Measurements from ENCODE around the gene BABAM2. TPM values are rescaled to one million over a fixed set of nuclear protein-coding genes. Genes with fewer than 3 reads are reported as not detected.

BABAM2 gene
- total RNA-seq, 2 donors from 2014 or later = 32.2 to 33.5 TPM

GRCh38 chr2:28283861-28284260 lies 393.3 kb downstream of the BABAM2 start:
- TF ChIP-seq, protein P1, sequence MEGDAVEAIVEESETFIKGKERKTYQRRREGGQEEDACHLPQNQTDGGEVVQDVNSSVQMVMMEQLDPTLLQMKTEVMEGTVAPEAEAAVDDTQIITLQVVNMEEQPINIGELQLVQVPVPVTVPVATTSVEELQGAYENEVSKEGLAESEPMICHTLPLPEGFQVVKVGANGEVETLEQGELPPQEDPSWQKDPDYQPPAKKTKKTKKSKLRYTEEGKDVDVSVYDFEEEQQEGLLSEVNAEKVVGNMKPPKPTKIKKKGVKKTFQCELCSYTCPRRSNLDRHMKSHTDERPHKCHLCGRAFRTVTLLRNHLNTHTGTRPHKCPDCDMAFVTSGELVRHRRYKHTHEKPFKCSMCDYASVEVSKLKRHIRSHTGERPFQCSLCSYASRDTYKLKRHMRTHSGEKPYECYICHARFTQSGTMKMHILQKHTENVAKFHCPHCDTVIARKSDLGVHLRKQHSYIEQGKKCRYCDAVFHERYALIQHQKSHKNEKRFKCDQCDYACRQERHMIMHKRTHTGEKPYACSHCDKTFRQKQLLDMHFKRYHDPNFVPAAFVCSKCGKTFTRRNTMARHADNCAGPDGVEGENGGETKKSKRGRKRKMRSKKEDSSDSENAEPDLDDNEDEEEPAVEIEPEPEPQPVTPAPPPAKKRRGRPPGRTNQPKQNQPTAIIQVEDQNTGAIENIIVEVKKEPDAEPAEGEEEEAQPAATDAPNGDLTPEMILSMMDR (IDR thresholded peaks at IDR 0.05) = no peak
- Histone ChIP-seq H3K4me1 (no peaks in the 10 kb centered on the region), H3K9ac (ENCODE audit: low read depth in 2 of 2, low read length in 2 of 2) (no peak overlapping the region), H3K4me3 (no peak overlapping the region), H3K36me3 (no peaks in the 10 kb centered on the region), H3K9me3 (no peaks in the 10 kb centered on the region), H3K27ac (no peak overlapping the region), H3K27me3 (no peaks in the 10 kb centered on the region)
- intact Hi-C loops (cut with DNase I) = no loop called here
- no peak for DNase-seq

DNA sequence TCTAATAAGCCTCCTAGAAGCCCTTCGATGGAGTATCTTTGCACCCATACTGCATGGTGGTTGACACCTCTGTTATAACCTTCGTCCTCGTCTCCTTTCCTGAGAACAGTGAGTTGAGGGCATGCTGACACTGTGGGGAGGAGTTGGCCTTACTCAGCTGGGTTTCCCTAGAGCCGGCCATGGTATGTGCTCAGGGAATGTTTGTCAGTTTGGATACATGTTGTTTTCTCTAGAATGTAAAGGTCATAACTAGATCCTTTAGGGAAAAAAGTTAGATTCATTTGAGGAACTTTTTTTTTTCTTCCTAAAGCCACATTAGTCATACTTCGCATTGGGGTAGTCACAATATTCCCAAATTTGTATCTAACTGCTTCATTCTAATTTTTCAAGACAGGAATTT lies 396.1 kb downstream of the BABAM2 start:
- no peak for DNase-seq
- H3K27ac ChIP-seq = no peak overlapping the region
- H3K9ac ChIP-seq (ENCODE audit: low read depth in 2 of 2, low read length in 2 of 2) = no peak overlapping the region
- H3K27me3 ChIP-seq = no peaks in the 10 kb centered on the region
- no peak overlapping the region for H3K4me3 ChIP-seq
- intact Hi-C loops (cut with DNase I) = no loop called here
- TF ChIP-seq, protein P1 (IDR thresholded peaks at IDR 0.05) = no peak
- no peaks in the 10 kb centered on the region for H3K9me3 ChIP-seq
- H3K36me3 ChIP-seq = no peaks in the 10 kb centered on the region
- no peaks in the 10 kb centered on the region for H3K4me1 ChIP-seq

- no peak overlapping the region for H3K27ac ChIP-seq
- no peaks in the 10 kb centered on the region for H3K36me3 ChIP-seq
- H3K9ac ChIP-seq (ENCODE audit: low read depth in 2 of 2, low read length in 2 of 2) = no peak overlapping the region
- no peak overlapping the region for H3K4me3 ChIP-seq
- DNase-seq = no peak
- TF ChIP-seq, protein P1 (IDR thresholded peaks at IDR 0.05) = no peak
- H3K4me1 ChIP-seq = no peaks in the 10 kb centered on the region
- intact Hi-C loops (cut with DNase I) = no loop called here
- H3K27me3 ChIP-seq = no peaks in the 10 kb centered on the region
- H3K9me3 ChIP-seq = no peaks in the 10 kb centered on the region
Observed at GRCh38 chr2:28287256-28287915, 396.9 kb downstream of the BABAM2 start.

- no peak for DNase-seq
- Histone ChIP-seq H3K27me3 (no peaks in the 10 kb centered on the region), H3K9ac (ENCODE audit: low read depth in 2 of 2, low read length in 2 of 2) (no peak overlapping the region), H3K9me3 (no peaks in the 10 kb centered on the region), H3K27ac (no peak overlapping the region), H3K36me3 (no peaks in the 10 kb centered on the region), H3K4me1 (no peaks in the 10 kb centered on the region), H3K4me3 (no peak overlapping the region)
- TF ChIP-seq, protein P1 (IDR thresholded peaks at IDR 0.05) = no peak
- intact Hi-C loops (cut with DNase I) = no loop called here
Observed at GRCh38 chr2:28288620-28289019, 398.1 kb downstream of the BABAM2 start.

GRCh38 chr2:28291811-28292440 lies 401.4 kb downstream of the BABAM2 start:
- Histone ChIP-seq H3K27me3 (no peaks in the 10 kb centered on the region), H3K4me1 (no peaks in the 10 kb centered on the region), H3K27ac (no peak overlapping the region), H3K9ac (ENCODE audit: low read depth in 2 of 2, low read length in 2 of 2) (no peak overlapping the region), H3K36me3 (no peaks in the 10 kb centered on the region), H3K9me3 (no peaks in the 10 kb centered on the region), H3K4me3 (no peak overlapping the region)
- TF ChIP-seq, protein P1 (IDR thresholded peaks at IDR 0.05) = no peak
- intact Hi-C loops (cut with DNase I) = no loop called here
- DNase-seq = no peak
